Esophagus muscularis mucosa (tissue), 4 donors: ENCODE results near the gene ZBTB34. TPM values are rescaled to one million over a fixed set of nuclear protein-coding genes. Genes with fewer than 3 reads are reported as not detected.

ENCODE experiments used
- DNase-seq: peaks from one replicate; pipeline ENCODE4 v3.0.0-alpha.2; 2017; ENCODE audit errors: extremely low spot score
- H3K27ac ChIP-seq, 4 donors: fragments of 200-600 bp; sonication (generic); replicated peaks in 1 of 4; 1 replicate in 3 of 4; 2 replicates in 1 of 4; pipeline ENCODE4 v1.5.1; 2016 to 2019; ENCODE audit warnings: mild to moderate bottlenecking in 1 of 4
- H3K27me3 ChIP-seq, 4 donors: fragments of 200-600 bp; sonication (generic); one replicate each; pipeline versions ENCODE4 v1.5.1 to v1.6.0; 2016 to 2019
- H3K36me3 ChIP-seq, 4 donors: fragments of 200-600 bp; sonication (generic); one replicate each; pipeline ENCODE4 v1.5.1; 2016 to 2019
- H3K4me1 ChIP-seq, 4 donors: fragments of 200-600 bp; sonication (generic); one replicate each; pipeline ENCODE4 v1.5.1; 2016 to 2019
- H3K4me3 ChIP-seq, 4 donors: fragments of 200-600 bp; sonication (generic); 1 replicate in 2 of 4; 2 replicates in 2 of 4; pipeline ENCODE4 v1.5.1; 2016 to 2019; ENCODE audit warnings: mild to moderate bottlenecking in 4 of 4, moderate library complexity in 1 of 4
- H3K9me3 ChIP-seq, 4 donors: fragments of 200-600 bp; sonication (generic); 1 replicate in 3 of 4; 2 replicates in 1 of 4; pipeline ENCODE4 v1.5.1; 2016 to 2019
- EP300 ChIP-seq: sonication (generic); formaldehyde crosslinking; IDR thresholded peaks from one replicate; pipeline ENCODE4 v1.6.1; 2017; ENCODE audit warnings: antibody characterized with exemption
- POLR2A ChIP-seq: fragments of 450-650 bp; IDR thresholded peaks from one replicate; pipeline ENCODE4 v1.6.1; 2017; ENCODE audit warnings: antibody characterized with exemption, moderate library complexity, mild to moderate bottlenecking, low read depth
- POLR2AphosphoS5 ChIP-seq, 2 donors: sonication (generic); formaldehyde crosslinking; IDR thresholded peaks; one replicate each; pipeline ENCODE4 v1.6.1; 2017; ENCODE audit warnings: antibody characterized with exemption in 2 of 2
- WGBS: methylation state at CpG from one replicate; pipeline ENCODE4 v1.1.5; 2018; 5-methylcytosine and 5-hydroxymethylcytosine counted together
- intact Hi-C: fragments of 100-400 bp; cut with DNase I; formaldehyde crosslinking; loops from one replicate; pipeline ENCODE4 v1.15.1; 2023
- total RNA-seq, 4 donors: library from RNA; depleted of rRNA; stranded (reverse); fragments of >200 nt; gene quantifications; one replicate each; pipeline versions ENCODE4 v1.1.0 to v1.2.1, GENCODE V29; 2016
- TF ChIP-seq, protein P1 (sequence below), 3 experiments: fragments of 200-600 bp in 2 of 3; fragments of 450-650 bp in 1 of 3; sonication (generic) in 2 of 3; IDR thresholded peaks; one replicate each; pipeline ENCODE4 v1.5.1; 2017 to 2019; ENCODE audit warnings: antibody characterized with exemption in 3 of 3, mild to moderate bottlenecking in 2 of 3, moderate library complexity in 1 of 3

The ZBTB34 gene
- total RNA-seq, 4 donors from 2014 or later, result 10.4 to 16.8 (median 12.6) TPM

DNA sequence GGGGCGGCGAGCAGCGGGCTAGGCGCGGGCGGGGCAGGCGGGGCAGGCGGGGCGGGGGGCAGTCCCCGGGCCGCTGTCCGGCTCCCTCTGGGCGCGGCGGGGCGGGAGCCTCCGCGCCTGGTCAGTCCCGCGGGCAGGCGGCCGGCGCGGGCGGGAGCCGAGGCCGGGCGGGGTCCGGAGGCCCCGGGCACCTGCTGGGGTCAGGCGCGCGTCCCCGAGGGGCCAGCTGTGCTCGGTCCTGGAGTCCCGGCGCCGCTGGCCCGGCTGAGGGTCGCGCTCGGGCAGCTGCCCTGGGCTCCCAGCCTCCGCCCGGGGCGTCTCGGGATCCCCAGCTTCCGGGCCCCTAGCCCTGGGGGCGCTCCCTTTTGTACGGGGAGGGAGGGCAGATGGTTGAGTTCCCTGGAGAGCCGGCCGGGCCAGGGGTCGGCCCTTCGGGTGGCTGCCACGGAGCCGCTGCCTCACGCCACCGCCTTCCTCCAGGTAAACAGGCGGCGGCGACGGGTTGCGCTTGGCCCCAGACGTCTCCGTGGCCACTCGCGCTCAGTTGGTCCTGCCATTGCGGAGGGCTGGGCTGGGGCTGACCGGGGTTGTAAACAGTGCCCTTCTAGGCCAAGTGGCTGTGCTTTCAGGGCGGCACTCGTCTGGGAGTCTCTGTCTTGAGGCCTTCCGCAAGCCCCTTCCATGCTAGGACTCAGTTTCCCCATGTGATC, 473 bp downstream of the ZBTB34 start:
- H3K27ac ChIP-seq, result peak overlapping the region; percentile 83 to 96 (median 94)
- intact Hi-C loops, result loop anchor here (5.0 kb wide), 1 partner anchor 56 kb away; no protein-coding TSS in a partner anchor
- WGBS, result 0% methylated on average over 3 of the region's 71 CpGs
- no peak for DNase-seq
- peak overlapping the region; percentile 90 to 99 (median 94) for H3K4me3 ChIP-seq
- H3K9me3 ChIP-seq, result no peaks in the 10 kb centered on the region
- H3K36me3 ChIP-seq, result peaks cover 0 to 20% (median 12%) of the 10 kb centered on the region in 4 donors
- H3K27me3 ChIP-seq, result no peaks in the 10 kb centered on the region
- TF ChIP-seq EP300 (no peak), POLR2A (no peak), POLR2AphosphoS5 (IDR thresholded peaks at IDR 0.05) (no peak)
- TF ChIP-seq, protein P1, sequence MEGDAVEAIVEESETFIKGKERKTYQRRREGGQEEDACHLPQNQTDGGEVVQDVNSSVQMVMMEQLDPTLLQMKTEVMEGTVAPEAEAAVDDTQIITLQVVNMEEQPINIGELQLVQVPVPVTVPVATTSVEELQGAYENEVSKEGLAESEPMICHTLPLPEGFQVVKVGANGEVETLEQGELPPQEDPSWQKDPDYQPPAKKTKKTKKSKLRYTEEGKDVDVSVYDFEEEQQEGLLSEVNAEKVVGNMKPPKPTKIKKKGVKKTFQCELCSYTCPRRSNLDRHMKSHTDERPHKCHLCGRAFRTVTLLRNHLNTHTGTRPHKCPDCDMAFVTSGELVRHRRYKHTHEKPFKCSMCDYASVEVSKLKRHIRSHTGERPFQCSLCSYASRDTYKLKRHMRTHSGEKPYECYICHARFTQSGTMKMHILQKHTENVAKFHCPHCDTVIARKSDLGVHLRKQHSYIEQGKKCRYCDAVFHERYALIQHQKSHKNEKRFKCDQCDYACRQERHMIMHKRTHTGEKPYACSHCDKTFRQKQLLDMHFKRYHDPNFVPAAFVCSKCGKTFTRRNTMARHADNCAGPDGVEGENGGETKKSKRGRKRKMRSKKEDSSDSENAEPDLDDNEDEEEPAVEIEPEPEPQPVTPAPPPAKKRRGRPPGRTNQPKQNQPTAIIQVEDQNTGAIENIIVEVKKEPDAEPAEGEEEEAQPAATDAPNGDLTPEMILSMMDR (IDR thresholded peaks at IDR 0.05), result no peak
- peaks cover 28 to 47% (median 39%) of the 10 kb centered on the region in 4 donors for H3K4me1 ChIP-seq

DNA sequence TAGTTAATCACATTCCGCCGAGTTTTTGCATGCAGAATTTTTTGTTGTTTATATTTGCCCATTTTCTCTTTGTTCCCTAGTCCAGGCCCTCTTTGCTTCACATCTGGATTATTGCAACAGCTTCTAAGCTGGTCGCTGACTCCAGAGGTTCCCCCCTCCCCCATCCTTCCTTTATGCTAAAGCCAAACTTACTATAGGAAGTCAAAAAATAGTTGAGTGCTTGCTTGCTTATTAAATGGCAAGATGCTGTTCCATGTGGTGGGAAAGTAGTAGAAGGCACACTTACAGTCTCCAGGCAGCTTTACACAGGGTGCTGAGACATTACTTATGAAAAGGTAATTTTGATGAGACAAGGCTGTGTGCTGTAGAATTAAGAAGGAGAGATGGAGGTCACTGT, 1.3 kb downstream of the ZBTB34 start:
- H3K27ac ChIP-seq, result peak overlapping the region in 3 of 4 donors; percentile 83 to 95 (median 93)

DNA sequence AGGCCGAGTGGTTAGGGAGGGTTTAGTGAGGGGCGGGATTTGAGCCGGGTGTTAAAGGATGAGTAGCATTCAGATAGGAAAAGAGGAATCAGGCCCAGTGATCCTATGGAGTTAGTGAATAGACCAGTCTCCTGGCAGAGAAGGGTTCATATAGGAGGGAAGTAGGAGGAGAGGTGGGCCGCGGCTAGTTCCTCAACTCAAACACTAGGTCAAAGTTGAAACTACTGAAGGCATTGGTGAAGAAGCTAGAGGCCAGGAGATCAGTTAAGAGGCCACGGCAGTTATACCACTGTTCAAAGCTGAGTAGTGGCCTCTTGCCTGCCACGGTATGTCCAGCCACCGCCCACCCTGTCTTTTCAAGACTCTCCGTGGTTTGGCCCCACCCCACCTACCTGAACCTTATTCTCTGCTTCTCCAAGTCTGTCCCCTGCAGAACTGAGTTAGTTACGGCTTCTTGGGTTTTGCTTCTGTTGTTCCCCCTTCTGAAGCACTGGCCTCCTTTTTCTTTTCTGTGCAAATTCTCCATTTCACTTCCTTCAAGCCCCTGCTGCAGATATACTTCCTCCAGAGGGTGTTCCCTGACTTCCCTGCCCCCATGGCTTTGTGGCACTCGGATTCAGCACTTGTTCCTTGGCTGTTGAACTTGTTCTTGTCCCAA, 1.8 kb downstream of the ZBTB34 start:
- 47% methylated on average over 11 of the region's 11 CpGs for WGBS
- no peak for DNase-seq
- H3K36me3 ChIP-seq, result peaks cover 0 to 30% (median 16%) of the 10 kb centered on the region in 4 donors
- intact Hi-C loops, result loop anchor here (5.0 kb wide), 1 partner anchor 55 kb away; no protein-coding TSS in a partner anchor
- no peaks in the 10 kb centered on the region for H3K27me3 ChIP-seq
- H3K4me3 ChIP-seq, result peak overlapping the region; percentile 90 to 99 (median 94)
- H3K9me3 ChIP-seq, result no peaks in the 10 kb centered on the region
- peaks cover 28 to 47% (median 39%) of the 10 kb centered on the region in 4 donors for H3K4me1 ChIP-seq
- peak overlapping the region in 2 of 4 donors; percentile 4 to 93 for H3K27ac ChIP-seq
- TF ChIP-seq EP300 (no peak), POLR2A (no peak), POLR2AphosphoS5 (IDR thresholded peaks at IDR 0.05) (no peak)
- TF ChIP-seq, protein P1 (IDR thresholded peaks at IDR 0.05), result no peak

More for the DNA sequence above, 1.3 kb downstream of the ZBTB34 start:
- H3K4me1 ChIP-seq, result peaks cover 28 to 47% (median 39%) of the 10 kb centered on the region in 4 donors
- no peak for TF ChIP-seq POLR2AphosphoS5 (IDR thresholded peaks at IDR 0.05)
- TF ChIP-seq, protein P1 (IDR thresholded peaks at IDR 0.05), result no peak
- TF ChIP-seq POLR2A, result no peak
- TF ChIP-seq EP300, result no peak
- H3K4me3 ChIP-seq, result peak overlapping the region; percentile 90 to 99 (median 94)
- no peaks in the 10 kb centered on the region for H3K9me3 ChIP-seq
- intact Hi-C loops, result loop anchor here (5.0 kb wide), 1 partner anchor 56 kb away; no protein-coding TSS in a partner anchor
- H3K36me3 ChIP-seq, result peaks cover 0 to 28% (median 16%) of the 10 kb centered on the region in 4 donors
- WGBS, result 11% methylated on average over 3 of the region's 3 CpGs
- DNase-seq, result no peak
- no peaks in the 10 kb centered on the region for H3K27me3 ChIP-seq

DNA sequence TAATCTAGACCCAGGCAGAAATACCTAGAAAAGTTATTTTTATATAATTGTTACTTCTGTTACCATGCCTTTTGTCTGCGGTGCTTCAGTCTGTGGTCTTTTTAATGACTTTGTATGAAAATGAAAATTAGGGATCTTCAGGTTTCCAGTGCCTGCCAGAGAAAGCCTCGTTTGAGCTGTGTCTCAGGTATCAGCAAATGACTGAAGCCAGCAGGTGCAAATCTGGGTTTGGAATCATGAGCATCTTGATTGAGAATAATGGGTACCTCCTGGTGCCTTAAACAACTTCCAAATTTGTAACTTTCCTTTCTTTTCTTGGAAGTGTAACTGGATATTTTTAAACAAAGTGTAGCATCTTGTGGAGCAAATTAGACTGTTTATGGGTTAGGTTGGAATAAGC, 4.3 kb downstream of the ZBTB34 start:
- intact Hi-C loops, result loop anchor here (5.0 kb wide), 1 partner anchor 53 kb away; no protein-coding TSS in a partner anchor
- 73% methylated on average over 2 of the region's 2 CpGs for WGBS

More for the DNA sequence above, 4.3 kb downstream of the ZBTB34 start:
- no peak for DNase-seq
- H3K27ac ChIP-seq, result no peak overlapping the region
- no peak overlapping the region for H3K4me3 ChIP-seq
- H3K4me1 ChIP-seq, result peaks cover 33 to 60% (median 44%) of the 10 kb centered on the region in 4 donors
- H3K36me3 ChIP-seq, result peaks cover 0 to 41% (median 25%) of the 10 kb centered on the region in 4 donors
- TF ChIP-seq, protein P1 (IDR thresholded peaks at IDR 0.05), result no peak
- TF ChIP-seq EP300, result no peak
- no peak for TF ChIP-seq POLR2A
- TF ChIP-seq POLR2AphosphoS5 (IDR thresholded peaks at IDR 0.05), result no peak
- no peaks in the 10 kb centered on the region for H3K27me3 ChIP-seq
- no peaks in the 10 kb centered on the region for H3K9me3 ChIP-seq
